Vagina (tissue), 2 donors: ENCODE data around the gene MLH3.

Experiments
- POLR2AphosphoS5 ChIP-seq, 2 donors: sonication (generic); formaldehyde crosslinking; IDR thresholded peaks; one replicate each; pipeline ENCODE4 v1.9.0; 2017; ENCODE audit warnings: antibody characterized with exemption in 2 of 2, mild to moderate bottlenecking in 2 of 2, low read depth in 1 of 2; ENCODE audit not compliant: insufficient read depth in 1 of 2
- TF ChIP-seq, protein P1 (sequence below), 3 experiments: fragments of 450-650 bp in 2 of 3; fragments of 200-600 bp in 1 of 3; sonication (generic) in 1 of 3; IDR thresholded peaks; one replicate each; pipeline ENCODE4 v1.5.1; 2017 to 2019; ENCODE audit warnings: antibody characterized with exemption in 3 of 3, mild to moderate bottlenecking in 2 of 3, moderate library complexity in 2 of 3

- TF ChIP-seq, protein P1, sequence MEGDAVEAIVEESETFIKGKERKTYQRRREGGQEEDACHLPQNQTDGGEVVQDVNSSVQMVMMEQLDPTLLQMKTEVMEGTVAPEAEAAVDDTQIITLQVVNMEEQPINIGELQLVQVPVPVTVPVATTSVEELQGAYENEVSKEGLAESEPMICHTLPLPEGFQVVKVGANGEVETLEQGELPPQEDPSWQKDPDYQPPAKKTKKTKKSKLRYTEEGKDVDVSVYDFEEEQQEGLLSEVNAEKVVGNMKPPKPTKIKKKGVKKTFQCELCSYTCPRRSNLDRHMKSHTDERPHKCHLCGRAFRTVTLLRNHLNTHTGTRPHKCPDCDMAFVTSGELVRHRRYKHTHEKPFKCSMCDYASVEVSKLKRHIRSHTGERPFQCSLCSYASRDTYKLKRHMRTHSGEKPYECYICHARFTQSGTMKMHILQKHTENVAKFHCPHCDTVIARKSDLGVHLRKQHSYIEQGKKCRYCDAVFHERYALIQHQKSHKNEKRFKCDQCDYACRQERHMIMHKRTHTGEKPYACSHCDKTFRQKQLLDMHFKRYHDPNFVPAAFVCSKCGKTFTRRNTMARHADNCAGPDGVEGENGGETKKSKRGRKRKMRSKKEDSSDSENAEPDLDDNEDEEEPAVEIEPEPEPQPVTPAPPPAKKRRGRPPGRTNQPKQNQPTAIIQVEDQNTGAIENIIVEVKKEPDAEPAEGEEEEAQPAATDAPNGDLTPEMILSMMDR (IDR thresholded peaks at IDR 0.05) = no peak
- no peak for TF ChIP-seq POLR2AphosphoS5 (IDR thresholded peaks at IDR 0.05; ENCODE audit: insufficient read depth in 1 of 2, low read depth in 1 of 2)
Measured at GRCh38 chr14:75096959-75097358, 45.7 kb upstream of the MLH3 start.
